Ectodermal cell (in vitro differentiated cells): ENCODE data around the gene LINGO3.

Experiments
- H3K27ac ChIP-seq: 2 replicates; pipeline ENCODE4 v1.7.0; 2013; ENCODE audit warnings: mild to moderate bottlenecking, low read depth, low read length; ENCODE audit not compliant: insufficient read depth, poor library complexity, severe bottlenecking
- H3K27me3 ChIP-seq: 2 replicates; pipeline ENCODE4 v1.7.0; 2013; ENCODE audit warnings: mild to moderate bottlenecking, low read length; ENCODE audit not compliant: insufficient read depth, control insufficient read depth, poor library complexity, severe bottlenecking
- H3K36me3 ChIP-seq: one replicate; pipeline ENCODE4 v1.7.0; 2013; ENCODE audit warnings: low read length; ENCODE audit not compliant: control insufficient read depth, insufficient read depth
- H3K4me1 ChIP-seq: one replicate; pipeline ENCODE4 v1.7.0; 2013; ENCODE audit warnings: low read length; ENCODE audit not compliant: control insufficient read depth, insufficient read depth
- H3K4me3 ChIP-seq: 2 replicates; pipeline ENCODE4 v1.7.0; 2013; ENCODE audit warnings: low read depth, low read length, control low read depth; ENCODE audit not compliant: insufficient read depth
- H3K9me3 ChIP-seq: 2 replicates; pipeline ENCODE4 v1.7.0; 2013; ENCODE audit warnings: mild to moderate bottlenecking, low read length, moderate library complexity; ENCODE audit not compliant: control insufficient read depth
- WGBS, 2 experiments: methylation state at CpG; one replicate each; pipeline ENCODE4 v1.1.7; 2013; ENCODE audit warnings: missing lambda C conversion rate in 2 of 2; 5-methylcytosine and 5-hydroxymethylcytosine counted together

LINGO3 gene

DNA sequence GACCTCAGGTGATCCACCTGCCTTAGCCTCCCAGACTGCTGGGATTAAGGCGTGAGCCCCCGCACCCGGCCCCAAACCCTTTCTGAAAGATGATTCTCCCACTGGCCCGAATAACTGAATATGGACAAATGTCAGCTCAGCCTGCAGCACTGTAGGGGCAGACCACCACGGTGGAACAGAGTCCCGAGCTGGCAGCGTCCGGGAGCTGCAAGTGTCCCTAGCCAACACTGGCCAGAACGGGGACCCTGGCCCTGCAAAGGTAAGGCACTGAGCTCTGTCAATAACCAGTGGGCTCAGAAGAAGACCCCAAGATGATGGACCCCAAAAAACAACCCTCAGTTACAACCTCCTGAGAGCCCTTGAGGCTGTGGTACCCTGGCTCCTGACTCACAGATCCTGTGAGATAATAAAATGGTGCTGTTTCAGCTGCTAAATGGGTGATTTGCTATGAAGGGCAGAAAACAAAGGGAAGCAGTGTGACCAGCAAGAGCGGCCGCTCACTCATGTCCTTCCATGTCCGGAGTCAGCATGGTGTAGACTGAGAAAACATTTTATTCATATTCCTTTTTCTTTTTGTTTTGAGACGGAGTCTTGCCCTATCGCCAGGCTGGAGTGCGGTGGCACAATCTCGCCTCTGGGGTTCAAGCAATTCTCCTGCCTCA is 18.9 kb upstream of the LINGO3 start:
- no peak overlapping the region for H3K27ac ChIP-seq
- no peaks in the 10 kb centered on the region for H3K9me3 ChIP-seq
- 91 to 93% methylated on average over 16 of the region's 16 CpGs for WGBS, 2 experiments
- no peaks in the 10 kb centered on the region for H3K36me3 ChIP-seq
- H3K4me3 ChIP-seq = no peak overlapping the region
- peaks cover 20% of the 10 kb centered on the region for H3K4me1 ChIP-seq
- H3K27me3 ChIP-seq = no peaks in the 10 kb centered on the region

GRCh38 chr19:2325281-2326046 is 17.5 kb upstream of the LINGO3 start:
- no peak overlapping the region for H3K27ac ChIP-seq
- no peaks in the 10 kb centered on the region for H3K36me3 ChIP-seq
- peaks cover 10% of the 10 kb centered on the region for H3K4me1 ChIP-seq
- no peaks in the 10 kb centered on the region for H3K9me3 ChIP-seq
- WGBS, 2 experiments = 89 to 91% methylated on average over 29 of the region's 29 CpGs
- no peaks in the 10 kb centered on the region for H3K27me3 ChIP-seq
- no peak overlapping the region for H3K4me3 ChIP-seq

- Histone ChIP-seq H3K36me3 (no peaks in the 10 kb centered on the region), H3K27me3 (no peaks in the 10 kb centered on the region), H3K4me3 (no peak overlapping the region), H3K27ac (no peak overlapping the region), H3K4me1 (peaks cover 7% of the 10 kb centered on the region), H3K9me3 (no peaks in the 10 kb centered on the region)
- 92 to 94% methylated on average over 34 of the region's 34 CpGs for WGBS, 2 experiments
Observed at GRCh38 chr19:2324220-2324948, 16.4 kb upstream of the LINGO3 start.

GRCh38 chr19:2323707-2324106 is 15.8 kb upstream of the LINGO3 start:
- Histone ChIP-seq H3K27me3 (no peaks in the 10 kb centered on the region), H3K27ac (no peak overlapping the region), H3K9me3 (no peaks in the 10 kb centered on the region), H3K4me1 (peaks cover 7% of the 10 kb centered on the region), H3K36me3 (no peaks in the 10 kb centered on the region), H3K4me3 (no peak overlapping the region)
- 95 to 96% methylated on average over 16 to 19 of the region's 19 CpGs for WGBS, 2 experiments

- Histone ChIP-seq H3K27me3 (no peaks in the 10 kb centered on the region), H3K27ac (no peak overlapping the region), H3K4me1 (peaks cover 1% of the 10 kb centered on the region), H3K9me3 (no peaks in the 10 kb centered on the region), H3K4me3 (no peak overlapping the region), H3K36me3 (no peaks in the 10 kb centered on the region)
- 94% methylated on average over 39 of the region's 39 CpGs for WGBS, 2 experiments
Observed at GRCh38 chr19:2321565-2322283, 13.8 kb upstream of the LINGO3 start.

DNA sequence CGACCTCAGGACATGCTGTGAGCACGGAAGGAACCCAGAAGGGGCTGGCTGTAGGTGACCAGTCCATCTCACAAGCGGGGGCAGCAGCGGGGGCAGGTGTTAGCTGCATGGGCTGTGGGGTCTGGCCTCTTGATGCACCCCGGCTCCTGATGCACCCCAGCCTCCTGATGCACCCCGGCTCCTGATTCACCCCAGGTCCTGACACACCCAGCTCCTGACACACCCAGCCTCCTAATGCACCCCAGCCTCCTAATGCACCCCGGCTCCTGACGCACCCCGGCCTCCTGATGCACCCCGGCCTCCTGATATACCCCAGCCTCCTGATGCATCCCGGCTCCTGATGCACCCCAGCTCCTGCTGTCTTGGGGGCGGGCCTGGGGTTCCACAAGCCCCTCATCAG is 13.0 kb upstream of the LINGO3 start:
- no peaks in the 10 kb centered on the region for H3K36me3 ChIP-seq
- WGBS, 2 experiments = 90 to 92% methylated on average over 12 of the region's 12 CpGs
- no peaks in the 10 kb centered on the region for H3K4me1 ChIP-seq
- H3K9me3 ChIP-seq = no peaks in the 10 kb centered on the region
- H3K4me3 ChIP-seq = no peak overlapping the region
- H3K27ac ChIP-seq = no peak overlapping the region
- no peaks in the 10 kb centered on the region for H3K27me3 ChIP-seq

DNA sequence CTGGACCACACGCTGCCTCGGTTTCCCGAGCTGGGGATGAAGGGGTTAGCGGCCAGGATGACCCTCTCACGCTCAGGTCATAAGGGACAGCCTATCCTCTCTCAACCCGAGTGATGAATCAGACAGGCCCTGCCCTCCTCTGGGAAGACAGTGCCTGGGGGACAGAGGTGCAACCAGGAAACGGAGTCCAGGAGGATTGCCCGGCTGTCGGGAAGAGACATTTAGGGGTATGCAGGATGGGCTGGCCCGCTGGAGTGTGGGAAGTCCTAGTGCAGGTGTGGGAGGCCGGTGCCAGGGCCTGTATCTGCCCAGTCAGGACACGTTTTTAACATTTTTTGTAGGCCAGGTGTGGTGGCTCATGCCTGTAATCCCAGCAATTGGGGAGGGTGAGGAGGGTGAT is 12.1 kb upstream of the LINGO3 start:
- Histone ChIP-seq H3K4me1 (no peaks in the 10 kb centered on the region), H3K9me3 (no peaks in the 10 kb centered on the region), H3K27ac (no peak overlapping the region), H3K4me3 (no peak overlapping the region), H3K36me3 (no peaks in the 10 kb centered on the region), H3K27me3 (no peaks in the 10 kb centered on the region)
- 87 to 88% methylated on average over 12 of the region's 12 CpGs for whole genome bisulfite sequencing, 2 experiments

DNA sequence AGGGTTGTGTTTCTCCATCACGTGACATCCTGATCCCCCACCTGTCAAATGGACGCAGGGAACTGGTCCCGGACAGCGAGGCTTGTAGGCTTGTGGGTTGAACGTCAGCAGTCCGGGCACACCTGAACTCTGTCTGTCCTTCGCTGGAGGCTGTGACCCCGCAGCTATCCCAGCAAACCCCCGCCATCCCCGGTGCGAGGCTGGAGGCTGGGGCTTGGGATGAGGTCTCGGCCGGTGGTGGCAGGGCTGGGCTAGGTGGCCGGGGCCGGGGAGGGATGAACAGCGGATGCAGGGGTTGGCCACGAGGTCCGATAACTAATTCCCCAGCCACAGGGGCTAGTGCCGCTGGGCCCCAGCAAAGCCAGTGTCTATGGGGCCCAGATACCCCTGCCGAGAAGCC is 11.6 kb upstream of the LINGO3 start:
- no peaks in the 10 kb centered on the region for H3K36me3 ChIP-seq
- H3K27ac ChIP-seq = no peak overlapping the region
- no peaks in the 10 kb centered on the region for H3K27me3 ChIP-seq
- no peaks in the 10 kb centered on the region for H3K4me1 ChIP-seq
- WGBS, 2 experiments = 92 to 93% methylated on average over 20 of the region's 20 CpGs
- peaks cover 3% of the 10 kb centered on the region for H3K9me3 ChIP-seq
- H3K4me3 ChIP-seq = no peak overlapping the region

DNA sequence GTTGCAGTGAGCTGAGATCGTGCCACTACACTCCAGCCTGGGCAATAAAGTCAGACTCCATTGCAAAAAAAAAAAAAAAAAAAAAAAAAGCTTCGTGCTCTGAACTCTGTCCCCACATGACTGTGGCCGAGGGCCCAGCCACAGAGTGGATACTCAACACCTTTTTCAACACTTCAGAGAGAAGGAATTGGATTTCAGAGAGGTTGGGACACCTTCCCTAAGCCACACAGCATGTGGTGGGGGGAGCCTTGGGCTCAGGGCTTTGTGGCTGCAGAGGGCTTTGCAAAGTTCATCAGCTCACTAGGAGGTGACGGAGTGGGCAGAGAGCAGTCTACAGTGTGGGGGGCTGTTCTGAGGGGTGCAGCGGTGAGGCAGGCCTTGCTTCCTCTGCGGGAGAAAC is 11.0 kb upstream of the LINGO3 start:
- H3K36me3 ChIP-seq = no peaks in the 10 kb centered on the region
- no peaks in the 10 kb centered on the region for H3K4me1 ChIP-seq
- H3K27ac ChIP-seq = no peak overlapping the region
- H3K9me3 ChIP-seq = peaks cover 3% of the 10 kb centered on the region
- no peak overlapping the region for H3K4me3 ChIP-seq
- WGBS, 2 experiments = 94% methylated on average over 5 to 6 of the region's 6 CpGs
- H3K27me3 ChIP-seq = no peaks in the 10 kb centered on the region

DNA sequence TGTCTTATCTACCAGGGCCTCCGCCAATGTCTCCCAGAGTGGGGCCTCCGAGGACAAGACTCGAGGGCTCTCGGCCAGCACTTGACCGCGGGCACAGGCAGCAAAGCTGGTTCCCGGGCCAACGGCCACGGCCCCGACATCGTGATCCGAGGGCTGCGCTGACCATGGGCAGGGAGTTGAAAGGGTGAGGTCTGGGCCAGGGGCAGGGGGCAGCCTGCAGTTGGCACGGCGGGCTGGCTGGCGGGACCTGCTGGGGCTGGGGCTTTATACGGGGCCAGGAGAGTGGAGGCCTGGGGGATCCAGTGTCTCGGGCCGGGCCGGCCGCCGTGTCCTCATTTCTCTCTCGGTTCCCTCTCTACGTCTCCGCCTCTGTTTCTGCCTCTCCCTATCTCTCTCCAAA is 9.8 kb upstream of the LINGO3 start:
- Histone ChIP-seq H3K36me3 (no peaks in the 10 kb centered on the region), H3K9me3 (peaks cover 3% of the 10 kb centered on the region), H3K27ac (no peak overlapping the region), H3K4me1 (no peaks in the 10 kb centered on the region), H3K4me3 (no peak overlapping the region), H3K27me3 (peaks cover 5% of the 10 kb centered on the region)
- 92 to 94% methylated on average over 25 of the region's 25 CpGs for WGBS, 2 experiments
